IMR-90 (cell line): ENCODE data around the gene CFAP251. TPM values are rescaled to one million over a fixed set of nuclear protein-coding genes. Genes with fewer than 3 reads are reported as not detected.

Experiments used
- ATAC-seq: fragments of 200-7000 bp; cut with Tn5 transposase; 2 replicates; pipeline ENCODE4 v1.9.1; 2020; ENCODE audit warnings: low read depth, mild to moderate bottlenecking, moderate library complexity
- BruUV-seq: library from RNA; stranded (reverse); fragments of 400-500 nt; replicated peaks from 2 replicates; lab custom pipeline; 2021; lab: Mats Ljungman, UMichigan
- CTCF ChIA-PET: fragments of 300-600 bp; formaldehyde crosslinking; extraction: SDS; loops from one replicate; lab custom pipeline; 2021; ENCODE audit warnings: antibody characterized with exemption; lab: Yijun Ruan, JAX
- POLR2A ChIA-PET: fragments of 300-600 bp; sonication (Branson Sonifier 250); formaldehyde crosslinking; loops from one replicate; lab custom pipeline; 2022; ENCODE audit warnings: antibody characterized with exemption; ENCODE audit not compliant: unreplicated experiment; lab: Charles Lee
- DNase-seq: peaks from one replicate; pipeline ENCODE4 v3.0.0; 2013
- H2AFZ ChIP-seq: replicated peaks from 2 replicates; pipeline ENCODE3; 2013; ENCODE audit warnings: low read length, mild to moderate bottlenecking; ENCODE audit not compliant: poor library complexity
- H2AK5ac ChIP-seq: 2 replicates; pipeline ENCODE4 v1.6.1; 2013; ENCODE audit warnings: low read depth, low read length, inconsistent platforms
- H2AK9ac ChIP-seq: replicated peaks from 2 replicates; pipeline ENCODE3; 2013; ENCODE audit warnings: mild to moderate bottlenecking, low read depth, low read length, moderate library complexity; ENCODE audit not compliant: poor library complexity
- H2BK120ac ChIP-seq: 2 replicates; pipeline ENCODE4 v1.6.1; 2013; ENCODE audit warnings: low read depth, low read length, inconsistent platforms
- H2BK15ac ChIP-seq: 3 replicates; pipeline ENCODE4 v1.6.1; 2013; ENCODE audit warnings: low read depth, low read length, inconsistent platforms
- H2BK20ac ChIP-seq: 2 replicates; pipeline ENCODE4 v1.6.1; 2013; ENCODE audit warnings: low read depth, mild to moderate bottlenecking, inconsistent platforms, low read length, moderate library complexity
- H2BK5ac ChIP-seq: 2 replicates; pipeline ENCODE4 v1.6.1; 2013; ENCODE audit warnings: mild to moderate bottlenecking, low read depth, low read length, inconsistent platforms; ENCODE audit not compliant: poor library complexity, severe bottlenecking
- H3K14ac ChIP-seq: replicated peaks from 2 replicates; pipeline ENCODE4 v1.6.1; 2013; ENCODE audit warnings: low read depth, low read length, inconsistent platforms
- H3K18ac ChIP-seq: 2 replicates; pipeline ENCODE4 v1.6.1; 2013; ENCODE audit warnings: low read depth, low read length, control low read depth
- H3K23ac ChIP-seq: 2 replicates; pipeline ENCODE4 v1.6.1; 2013; ENCODE audit warnings: low read depth, low read length, inconsistent platforms
- H3K27ac ChIP-seq: 2 replicates; pipeline ENCODE4 v1.5.1; 2013; ENCODE audit warnings: mild to moderate bottlenecking, control low read depth, low read length; ENCODE audit not compliant: insufficient read depth
- H3K27me3 ChIP-seq: 2 replicates; pipeline ENCODE4 v1.6.1; 2013; ENCODE audit warnings: low read length; ENCODE audit not compliant: control insufficient read depth, insufficient read depth
- H3K36me3 ChIP-seq: 2 replicates; pipeline ENCODE4 v1.6.1; 2013; ENCODE audit warnings: low read length, mixed read lengths; ENCODE audit not compliant: control insufficient read depth, insufficient read depth
- H3K4ac ChIP-seq: 2 replicates; pipeline ENCODE4 v1.6.1; 2013; ENCODE audit warnings: low read depth, low read length, inconsistent platforms
- H3K4me1 ChIP-seq: 2 replicates; pipeline ENCODE4 v1.6.1; 2013; ENCODE audit warnings: low read length, mixed read lengths; ENCODE audit not compliant: control insufficient read depth, insufficient read depth
- H3K4me2 ChIP-seq: 2 replicates; pipeline ENCODE4 v1.6.1; 2013; ENCODE audit warnings: low read depth, mild to moderate bottlenecking, control low read depth, low read length, moderate library complexity
- H3K4me3 ChIP-seq: 2 replicates; pipeline ENCODE4 v1.5.1; 2013; ENCODE audit warnings: low read depth, mild to moderate bottlenecking, control low read depth, low read length, moderate library complexity; ENCODE audit not compliant: insufficient read depth
- H3K56ac ChIP-seq: 2 replicates; pipeline ENCODE4 v1.6.1; 2013; ENCODE audit warnings: low read length, inconsistent platforms; ENCODE audit not compliant: insufficient read depth; ENCODE audit errors: extremely low read depth
- H3K79me1 ChIP-seq, 2 experiments: 2 replicates each; pipeline ENCODE4 v1.6.1; 2013; ENCODE audit warnings: low read length in 2 of 2, inconsistent platforms in 1 of 2, low read depth in 1 of 2
- H3K9ac ChIP-seq: 2 replicates; pipeline ENCODE4 v1.6.1; 2013; ENCODE audit warnings: low read depth, low read length, control low read depth
- H3K9me1 ChIP-seq: 2 replicates; pipeline ENCODE4 v1.6.1; 2013; ENCODE audit warnings: low read length, inconsistent platforms; ENCODE audit not compliant: insufficient read depth
- H3K9me3 ChIP-seq: 2 replicates; pipeline ENCODE4 v1.6.1; 2013; ENCODE audit warnings: low read length; ENCODE audit not compliant: control insufficient read depth, insufficient read depth
- H4K20me1 ChIP-seq: 2 replicates; pipeline ENCODE4 v1.6.1; 2013; ENCODE audit warnings: low read length, inconsistent platforms; ENCODE audit not compliant: insufficient read depth
- H4K5ac ChIP-seq: 2 replicates; pipeline ENCODE4 v1.6.1; 2013; ENCODE audit warnings: mild to moderate bottlenecking, low read depth, low read length, control low read depth
- H4K8ac ChIP-seq, 2 experiments: 2 replicates each; pipeline ENCODE4 v1.6.1; 2013; ENCODE audit warnings: low read depth in 2 of 2, low read length in 2 of 2, control low read depth in 1 of 2, inconsistent platforms in 1 of 2
- H4K91ac ChIP-seq: 2 replicates; pipeline ENCODE4 v1.6.1; 2013; ENCODE audit warnings: low read depth, low read length, inconsistent platforms; ENCODE audit not compliant: insufficient read depth
- BHLHE40 ChIP-seq: fragments of 150-350 bp; IDR thresholded peaks from 2 replicates; pipeline ENCODE4 v1.6.1; 2016; ENCODE audit warnings: mild to moderate bottlenecking, low read depth, low read length
- CEBPB ChIP-seq: IDR thresholded peaks from 2 replicates; pipeline ENCODE4 v1.6.1; 2012; ENCODE audit warnings: low read depth, low read length, improper control_type of control experiment
- MXI1 ChIP-seq: IDR thresholded peaks from 2 replicates; pipeline ENCODE4 v1.6.1; 2012; ENCODE audit warnings: low read depth, mild to moderate bottlenecking, low read length, moderate library complexity, borderline replicate concordance
- POLR2A ChIP-seq: IDR thresholded peaks from 2 replicates; pipeline ENCODE4 v1.6.1; 2012; ENCODE audit warnings: mild to moderate bottlenecking, low read depth, low read length
- WGBS, 2 experiments: methylation state at CpG; one replicate each; pipeline versions ENCODE4 v1.1.5 to v1.1.7; 2013; ENCODE audit warnings: missing lambda C conversion rate in 2 of 2; ENCODE audit not compliant: insufficient read length in 1 of 2; ENCODE audit errors: extremely low coverage in 2 of 2; 5-methylcytosine and 5-hydroxymethylcytosine counted together
- dilution Hi-C: fragments of 300-500 bp; cut with HindIII; formaldehyde crosslinking; loops from one replicate; pipeline ENCODE4 v1.14.3; 2018; ENCODE audit warnings: low sequenced_read_pairs; ENCODE audit not compliant: unreplicated experiment
- in situ Hi-C: fragments of 300-500 bp; cut with MboI; formaldehyde crosslinking; loops from 3 replicates; pipeline ENCODE4 v1.14.3; 2019; ENCODE audit warnings: low sequenced_read_pairs, inconsistent platforms, mixed read lengths
- intact Hi-C: fragments of 100-400 bp; cut with micrococcal nuclease; formaldehyde crosslinking; loops from 2 replicates; pipeline ENCODE4 v1.10.0; 2022
- polyA plus RNA-seq, 3 experiments: library from polyadenylated mRNA; depleted of rRNA; stranded (reverse); fragments of >200 nt; gene quantifications; 2 replicates each; pipeline ENCODE4 v1.2.3, GENCODE V29; 2012; ENCODE audit warnings: low replicate concordance in 1 of 3
- total RNA-seq: library from RNA; depleted of rRNA; stranded (reverse); fragments of >200 nt; gene quantifications from 2 replicates; pipeline ENCODE4 v1.2.3, GENCODE V29; 2012

Gene CFAP251
- total and polyA plus RNA-seq, 2 of the 4 experiments (the other 2 are of a cell fraction), result 7.8 to 9.1 TPM

DNA sequence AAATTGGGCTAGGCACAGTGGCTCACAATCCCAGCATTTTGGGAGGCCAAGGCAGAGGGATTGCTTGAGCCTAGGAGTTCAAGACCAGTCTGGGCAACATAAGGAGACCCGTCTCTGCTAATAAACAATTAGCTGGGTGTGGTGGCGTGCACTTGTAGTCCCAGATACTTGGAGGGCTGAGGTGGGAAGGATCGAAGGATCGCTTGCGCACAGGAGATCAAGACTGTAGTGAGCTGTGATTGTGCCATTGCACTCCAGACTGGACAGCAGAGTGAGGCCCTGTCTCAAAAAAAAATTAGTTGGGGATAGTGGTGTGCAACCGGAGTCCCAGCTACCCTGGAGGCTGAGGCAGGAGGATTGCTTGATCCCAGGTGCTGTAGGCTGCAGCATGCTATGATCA lies 64.6 kb downstream of the CFAP251 start:
- no peak overlapping the region for H3K4me3 ChIP-seq
- ChIA-PET POLR2A (no interaction called here), CTCF (no interaction called here)
- no peaks in the 10 kb centered on the region for H3K36me3 ChIP-seq
- no TSS peak for BruUV-seq
- intact Hi-C loops, result no loop called here
- no peak overlapping the region for H2BK20ac ChIP-seq
- H4K91ac ChIP-seq, result no peak overlapping the region
- H3K9me1 ChIP-seq, result no peaks in the 10 kb centered on the region
- H3K79me1 ChIP-seq, result no peaks in the 10 kb centered on the region
- 100% methylated on average over 4 of the region's 6 CpGs; no CpG with 5 or more reads in 1 of the 2 experiments for WGBS, 2 experiments
- no peak overlapping the region for H2BK5ac ChIP-seq
- no peak for ATAC-seq
- no peak overlapping the region for H2BK15ac ChIP-seq
- H3K4me1 ChIP-seq, result no peaks in the 10 kb centered on the region; the same call in 1 of the 2 replicates
- H4K5ac ChIP-seq, result no peak overlapping the region
- no peak overlapping the region; the same call in 1 of the 2 replicates for H3K14ac ChIP-seq
- H3K4me2 ChIP-seq, result no peak overlapping the region
- DNase-seq, result no peak
- no peak overlapping the region for H3K9ac ChIP-seq
- dilution Hi-C loops, result no loop called here
- TF ChIP-seq BHLHE40 (no peak), CEBPB (no peak), MXI1 (no peak), POLR2A (no peak)
- no peak overlapping the region for H4K8ac ChIP-seq
- H2BK120ac ChIP-seq, result no peak overlapping the region
- no peak overlapping the region for H3K18ac ChIP-seq
- no peak overlapping the region for H2AFZ ChIP-seq
- H2AK9ac ChIP-seq, result no peak overlapping the region
- no peak overlapping the region; the same call in 1 of the 2 replicates for H2AK5ac ChIP-seq
- H3K27me3 ChIP-seq, result no peaks in the 10 kb centered on the region
- H3K23ac ChIP-seq, result no peak overlapping the region
- H3K27ac ChIP-seq, result no peak overlapping the region
- no peak overlapping the region for H3K56ac ChIP-seq
- no peak overlapping the region for H3K4ac ChIP-seq
- no peaks in the 10 kb centered on the region for H4K20me1 ChIP-seq
- no peaks in the 10 kb centered on the region for H3K9me3 ChIP-seq
- in situ Hi-C loops, result no loop called here
